ENCODE measurements around the gene GMEB2.
"Not testable (repeated sequence)": the region's sequence is repeated elsewhere in the genome, so short reads cannot be mapped to it uniquely, and the experiment has no call there.

Gene GMEB2

DNA sequence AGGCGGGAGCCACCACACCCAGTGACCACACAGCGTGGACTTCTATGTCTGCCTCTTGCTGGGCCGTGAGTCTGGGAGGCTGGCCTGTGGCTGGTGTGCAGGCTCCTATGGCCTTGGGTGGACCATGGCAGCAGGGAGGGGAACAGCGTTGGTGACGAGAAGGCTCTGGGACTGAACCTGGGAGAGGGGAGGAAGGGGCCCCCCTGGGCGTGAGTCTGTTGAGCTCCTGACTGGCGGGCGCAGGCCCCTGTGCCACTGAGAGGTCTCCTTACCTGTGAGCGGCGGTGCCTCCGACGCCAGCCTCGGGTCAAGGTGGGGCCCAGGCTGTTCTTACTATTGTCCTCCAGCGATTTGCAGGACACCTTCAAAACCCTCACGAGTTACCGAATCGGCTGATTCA is 40.1 kb downstream of the GMEB2 start:
- no peak for DNase-seq

DNA sequence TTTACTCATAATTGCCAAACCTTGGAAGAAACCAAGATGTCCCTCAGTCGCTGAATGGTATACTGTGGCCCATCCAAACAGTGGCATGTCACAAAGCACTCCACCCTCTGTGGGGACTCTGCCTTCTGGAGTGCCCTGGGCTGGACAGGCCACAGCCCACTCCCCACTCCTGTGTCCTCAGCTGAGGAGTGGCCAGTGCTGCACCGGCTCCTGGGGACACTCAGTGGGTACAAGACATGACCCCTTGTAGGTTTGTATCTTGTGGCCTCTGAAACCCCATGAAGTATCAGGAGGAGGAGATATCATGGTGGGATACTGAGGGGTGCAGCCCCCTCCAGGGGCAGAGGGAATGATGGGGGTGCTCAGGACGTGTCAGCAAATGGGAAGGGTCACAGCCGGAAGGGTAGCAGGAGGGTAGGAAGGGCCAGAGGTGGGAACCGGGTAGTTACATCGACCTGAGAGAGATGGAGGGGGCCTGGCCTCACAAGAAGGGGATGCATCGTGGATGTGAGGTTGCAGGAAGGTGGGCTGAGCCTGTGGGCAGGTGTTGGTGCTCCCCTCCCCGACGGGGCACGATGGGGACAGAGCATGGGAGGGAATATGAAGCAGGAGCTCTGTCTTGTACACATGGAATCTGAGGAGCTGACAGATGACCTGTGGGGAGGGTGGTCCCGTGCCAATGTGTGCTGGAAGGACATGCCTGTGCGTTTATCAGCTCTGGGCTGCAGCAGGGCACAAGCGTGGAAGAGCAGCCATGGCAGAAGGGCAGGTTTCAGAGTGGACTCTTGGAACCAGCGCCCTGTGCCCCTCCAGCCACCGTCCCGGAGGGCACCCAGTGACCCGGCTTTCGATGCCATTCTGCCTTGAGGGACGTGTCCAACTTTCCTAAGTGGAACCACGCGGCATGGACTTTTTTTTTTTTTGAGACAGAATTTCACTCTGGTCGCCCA is 41.0 kb downstream of the GMEB2 start:
- no peak for DNase-seq

DNA sequence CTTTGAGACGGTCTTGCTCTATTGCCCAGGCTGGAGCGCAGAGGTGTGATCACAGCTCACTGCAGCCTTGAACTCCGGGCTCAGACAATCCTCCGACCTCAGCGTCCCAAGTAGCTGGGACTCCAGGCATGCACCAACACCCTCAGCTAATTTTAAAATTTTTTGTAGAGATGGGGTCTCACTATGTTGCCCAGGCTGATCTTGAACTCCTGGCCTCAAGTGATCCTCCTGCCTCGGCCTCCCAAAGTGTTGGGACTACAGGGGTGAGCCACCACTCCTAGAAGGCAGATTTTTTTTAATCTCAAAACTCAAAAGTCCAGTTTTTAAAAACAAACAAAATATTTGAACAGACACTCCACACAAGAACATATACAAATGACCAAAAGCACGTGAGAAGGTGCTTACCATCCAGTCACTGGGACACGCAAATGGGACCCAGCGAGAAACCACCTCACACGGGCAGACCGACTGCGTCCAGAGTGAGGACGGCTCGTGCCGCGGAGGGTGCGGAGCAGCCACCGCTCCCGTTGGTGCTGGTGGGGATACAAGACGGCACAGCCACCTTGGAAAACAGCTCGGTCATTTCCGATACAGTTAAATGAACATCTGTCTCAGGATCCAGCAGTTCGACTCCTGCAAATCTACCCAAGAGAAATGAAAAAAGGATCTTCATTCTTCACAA is 44.4 kb downstream of the GMEB2 start:
- no peak for DNase-seq

DNA sequence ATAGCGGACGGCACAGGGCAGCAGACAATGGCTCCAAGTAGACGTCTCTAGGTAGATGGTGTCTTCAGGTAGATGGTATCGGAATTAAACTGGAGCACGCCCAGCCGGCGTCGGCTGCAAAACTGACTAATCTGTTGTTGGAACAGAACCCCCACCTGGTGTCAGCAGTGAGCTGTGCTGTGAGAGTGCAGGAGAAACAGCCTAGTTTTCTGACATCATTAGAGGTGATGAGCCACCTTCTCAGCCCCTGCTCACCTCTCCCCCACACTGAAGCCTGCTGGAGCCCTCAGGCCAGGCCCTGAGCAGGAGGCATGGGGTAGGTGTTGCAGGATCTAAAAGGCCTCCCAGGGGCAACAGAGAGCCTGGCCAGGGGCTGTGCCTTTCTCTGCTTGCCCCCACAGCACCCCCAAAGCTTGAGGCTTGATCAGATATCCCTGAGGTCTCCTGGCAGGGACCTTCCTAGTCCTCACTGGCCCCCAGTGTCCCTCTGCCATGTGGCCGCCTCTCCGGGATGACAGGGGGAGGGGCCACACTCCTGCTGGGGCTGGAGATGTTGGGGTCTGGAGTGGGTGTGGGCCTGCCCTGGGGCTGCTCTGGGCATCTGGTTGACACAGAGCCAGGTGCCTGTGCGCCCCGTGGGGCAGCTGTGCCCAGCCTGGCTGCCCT is 46.0 kb downstream of the GMEB2 start:
- DNase-seq: peak; percentile 10

DNA sequence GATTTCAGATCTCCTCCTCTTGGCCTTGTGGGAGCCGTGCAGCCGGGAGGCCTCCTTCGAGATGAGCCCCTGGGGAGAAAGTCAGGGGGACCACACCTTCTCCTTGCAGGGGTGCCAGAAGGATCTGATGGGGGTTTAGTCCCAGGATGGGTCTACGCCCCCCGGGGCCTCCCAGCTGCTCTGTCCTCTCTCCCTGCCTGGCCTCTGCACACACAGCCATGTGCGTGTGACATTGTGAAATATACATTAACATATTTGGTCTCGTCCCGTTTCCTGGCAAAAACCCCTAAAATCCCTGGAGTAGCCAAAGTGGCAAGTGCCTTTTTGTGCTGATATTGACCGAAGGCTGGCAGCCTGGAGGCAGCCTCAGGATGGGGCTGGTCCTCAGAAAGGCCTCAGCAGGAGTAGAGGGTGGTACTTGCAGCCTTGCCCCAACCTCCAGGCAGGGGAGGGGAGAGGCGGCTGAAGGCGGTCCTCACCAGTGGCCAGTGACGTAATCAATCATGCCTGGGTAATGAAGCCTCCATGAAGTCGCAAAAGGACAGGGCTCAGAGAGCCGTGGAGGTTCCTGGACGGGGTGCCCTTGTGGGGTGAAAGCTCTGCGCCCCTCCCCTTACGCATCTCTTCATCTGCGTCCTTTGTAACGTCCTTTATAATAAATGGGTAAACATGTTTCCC is 47.7 kb downstream of the GMEB2 start:
- DNase-seq: no peak

DNA sequence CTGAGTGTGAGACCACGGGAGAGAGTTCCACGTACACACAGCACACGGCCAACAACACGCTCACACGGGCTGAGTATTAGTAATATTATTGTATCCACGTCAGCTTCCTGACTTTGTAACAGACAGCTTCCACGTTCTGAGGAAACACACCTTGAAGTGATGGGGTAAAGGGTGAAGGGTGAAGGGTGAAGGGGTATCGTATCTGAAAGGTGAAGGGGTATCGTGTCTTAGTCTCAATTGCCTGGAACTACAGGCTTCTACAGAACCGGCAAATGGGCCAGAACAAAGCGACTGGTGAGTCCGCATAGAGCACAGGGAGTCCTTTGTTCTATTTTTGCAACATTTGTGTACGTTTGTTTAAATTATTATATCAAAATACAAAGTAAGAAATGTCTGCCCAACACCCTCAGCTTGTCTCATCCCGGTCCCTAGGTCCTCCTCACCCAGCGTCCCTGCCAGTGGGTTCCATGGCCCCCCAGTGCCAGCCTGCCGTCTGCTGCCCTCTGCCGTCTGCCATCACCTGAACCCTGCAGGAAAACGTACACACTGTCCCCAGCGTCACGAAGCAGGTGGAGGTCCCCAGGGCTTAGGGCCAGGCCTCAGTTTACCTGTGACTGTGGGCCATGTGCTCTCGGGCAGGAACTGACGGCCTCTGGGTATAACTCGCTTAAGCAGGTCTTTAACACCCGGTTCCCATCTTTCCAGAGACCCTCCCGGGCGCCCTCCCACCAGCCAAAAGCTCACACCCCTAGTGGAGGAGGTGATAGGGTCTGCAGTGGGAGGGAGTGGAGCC is 48.5 kb downstream of the GMEB2 start:
- DNase-seq: no peak

DNA sequence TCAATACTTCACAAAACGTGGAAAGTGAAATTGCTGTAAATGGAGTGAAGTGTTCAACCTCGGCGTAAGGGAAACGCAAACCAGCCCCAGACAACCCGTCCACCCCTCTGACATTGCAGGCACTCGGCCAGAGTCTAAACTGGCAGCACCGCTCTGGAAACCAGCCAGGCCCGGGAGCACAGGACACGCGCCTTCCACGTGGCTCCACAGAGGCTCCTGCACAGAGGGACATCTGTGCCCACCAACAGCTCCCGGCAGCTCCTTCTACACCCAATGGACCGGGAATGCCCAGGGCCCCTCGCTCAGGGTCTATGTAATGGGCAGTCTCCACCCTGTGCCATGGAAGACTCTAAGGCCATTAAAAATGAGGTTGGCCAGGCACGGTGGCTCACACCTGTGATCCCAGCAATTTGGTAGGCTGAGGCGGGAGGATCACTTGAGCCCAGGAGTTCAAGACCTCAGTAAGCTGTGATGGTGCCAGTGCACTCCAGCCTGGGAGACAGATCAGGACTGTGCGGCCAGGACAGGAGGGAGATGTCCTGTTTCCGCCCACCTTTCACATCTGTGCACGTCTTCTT is 49.5 kb downstream of the GMEB2 start:
- peak; percentile 14 for DNase-seq

DNA sequence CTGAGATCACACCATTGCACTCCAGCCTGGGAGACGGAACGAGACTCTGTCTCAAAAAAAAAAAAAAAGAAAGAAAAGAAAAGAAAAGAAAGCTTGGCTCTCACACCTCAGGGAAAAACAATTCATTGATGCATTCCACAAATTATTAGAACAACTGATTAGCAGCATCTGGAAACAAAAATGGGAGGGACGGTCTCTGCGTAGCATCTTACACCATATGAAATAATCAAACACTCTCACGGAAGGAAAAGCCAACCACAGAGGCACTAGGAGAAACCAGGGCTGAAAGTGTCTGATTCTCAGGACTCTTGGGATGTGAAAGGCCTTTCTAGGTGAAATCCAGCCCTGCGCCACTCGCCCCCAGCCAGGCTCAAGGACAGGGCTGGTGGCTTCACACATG is 50.6 kb downstream of the GMEB2 start:
- no peak for DNase-seq

DNA sequence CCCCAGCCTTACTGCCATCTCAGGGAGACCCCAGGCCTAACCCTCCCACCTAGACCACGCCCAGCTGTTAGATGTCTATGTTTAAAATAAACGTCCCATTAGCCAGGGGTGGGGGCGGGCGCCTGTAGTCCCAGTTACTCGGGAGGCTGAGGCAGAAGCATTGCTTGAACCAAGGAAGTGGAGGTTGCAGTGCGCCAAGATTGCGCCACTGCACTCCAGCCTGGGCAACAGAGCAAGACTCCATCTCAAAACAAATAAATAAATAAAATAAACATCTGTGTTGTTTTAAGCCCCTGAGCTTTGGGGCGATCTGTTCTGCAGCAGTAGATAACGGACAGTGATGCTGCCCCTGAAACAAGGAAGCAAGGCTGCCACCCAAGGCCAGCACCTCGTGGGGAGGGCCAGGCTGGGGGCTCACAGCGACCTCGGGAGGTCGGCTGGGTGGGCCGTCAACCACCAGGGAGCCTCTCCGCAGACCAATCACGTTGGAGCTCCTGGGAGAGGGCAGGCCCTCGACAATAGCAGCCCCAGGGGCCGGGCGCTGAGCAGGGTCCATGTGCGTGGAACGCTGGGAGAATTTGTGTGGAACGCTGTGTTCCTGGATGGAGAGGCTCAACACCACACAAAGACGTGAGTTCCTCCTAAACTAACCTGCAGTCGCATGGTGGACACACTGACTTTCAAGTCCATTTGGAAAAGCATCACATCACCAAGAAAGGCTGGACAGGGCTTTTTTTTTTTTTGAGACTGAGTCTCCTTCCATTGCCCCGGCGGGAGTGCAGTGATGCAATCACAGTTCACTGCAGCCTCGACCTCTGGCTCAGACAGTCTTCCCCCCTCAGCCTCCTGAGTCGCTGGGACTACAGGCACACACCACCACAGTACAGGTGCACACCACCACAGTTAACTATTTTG is 51.8 kb downstream of the GMEB2 start:
- DNase-seq: no peak

DNA sequence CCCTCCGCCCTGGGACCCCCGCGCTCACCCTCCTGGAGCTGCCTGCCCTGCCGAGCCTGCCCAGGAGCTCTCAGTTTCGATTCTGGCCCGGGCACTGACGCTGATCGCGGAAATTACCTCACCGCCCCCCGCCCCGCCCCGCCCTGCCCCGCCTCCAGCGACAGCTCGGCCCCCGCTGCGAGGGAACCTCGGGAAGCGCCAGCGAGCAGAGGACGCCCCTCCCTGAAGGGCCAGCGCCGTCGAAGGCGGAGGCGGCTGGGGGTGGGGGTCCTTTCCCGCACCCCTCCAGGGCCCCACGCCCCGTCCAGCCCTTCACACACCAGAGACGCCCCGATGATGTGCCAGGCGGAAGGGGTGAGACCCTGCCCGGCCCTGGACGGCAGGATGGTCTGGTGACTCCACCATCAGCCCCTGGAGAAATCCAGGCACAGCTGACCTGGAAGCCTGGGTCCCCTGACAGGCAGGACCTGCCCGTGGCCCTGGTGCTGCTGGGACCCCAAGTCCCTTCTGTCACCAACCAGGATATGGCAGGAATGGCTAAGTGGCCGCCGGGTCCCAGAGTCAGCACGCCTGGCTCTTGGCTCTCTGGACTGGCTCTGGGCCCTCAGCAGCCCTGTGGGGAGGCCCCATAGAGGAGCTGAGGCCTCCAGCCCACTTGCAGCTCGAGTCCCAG is 52.6 kb downstream of the GMEB2 start, which contains the start of gene HELZ2:
HELZ2 (minus strand) TSS at position 84 of the 673 bp plus-strand sequence. CDS start 1,854 bp downstream, outside the sequence.
- DNase-seq: peak; percentile 2

DNA sequence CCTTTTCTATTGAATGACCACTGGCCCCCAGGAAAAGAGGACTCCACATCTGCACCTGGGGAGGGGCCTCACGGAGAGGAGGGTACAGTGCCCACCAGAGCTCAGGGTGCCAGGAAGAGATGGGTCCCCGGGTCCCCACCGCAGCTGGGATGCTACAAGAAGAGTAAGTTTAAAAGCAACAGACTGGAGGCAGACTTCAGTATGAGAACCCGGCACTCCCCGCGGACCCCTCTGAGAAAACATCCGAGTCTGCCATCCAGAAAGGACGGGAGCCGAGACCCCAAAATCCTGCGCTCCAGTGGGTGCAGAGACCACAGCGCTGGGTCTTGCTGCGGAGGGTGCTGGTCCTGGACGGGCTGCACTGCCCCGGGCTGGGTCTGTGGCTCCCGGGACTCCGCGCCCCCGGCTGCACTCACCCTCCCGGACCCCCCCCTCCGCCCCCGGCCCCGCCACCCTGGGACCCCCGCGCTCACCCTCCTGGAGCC is 53.2 kb downstream of the GMEB2 start:
- no peak for DNase-seq

DNA sequence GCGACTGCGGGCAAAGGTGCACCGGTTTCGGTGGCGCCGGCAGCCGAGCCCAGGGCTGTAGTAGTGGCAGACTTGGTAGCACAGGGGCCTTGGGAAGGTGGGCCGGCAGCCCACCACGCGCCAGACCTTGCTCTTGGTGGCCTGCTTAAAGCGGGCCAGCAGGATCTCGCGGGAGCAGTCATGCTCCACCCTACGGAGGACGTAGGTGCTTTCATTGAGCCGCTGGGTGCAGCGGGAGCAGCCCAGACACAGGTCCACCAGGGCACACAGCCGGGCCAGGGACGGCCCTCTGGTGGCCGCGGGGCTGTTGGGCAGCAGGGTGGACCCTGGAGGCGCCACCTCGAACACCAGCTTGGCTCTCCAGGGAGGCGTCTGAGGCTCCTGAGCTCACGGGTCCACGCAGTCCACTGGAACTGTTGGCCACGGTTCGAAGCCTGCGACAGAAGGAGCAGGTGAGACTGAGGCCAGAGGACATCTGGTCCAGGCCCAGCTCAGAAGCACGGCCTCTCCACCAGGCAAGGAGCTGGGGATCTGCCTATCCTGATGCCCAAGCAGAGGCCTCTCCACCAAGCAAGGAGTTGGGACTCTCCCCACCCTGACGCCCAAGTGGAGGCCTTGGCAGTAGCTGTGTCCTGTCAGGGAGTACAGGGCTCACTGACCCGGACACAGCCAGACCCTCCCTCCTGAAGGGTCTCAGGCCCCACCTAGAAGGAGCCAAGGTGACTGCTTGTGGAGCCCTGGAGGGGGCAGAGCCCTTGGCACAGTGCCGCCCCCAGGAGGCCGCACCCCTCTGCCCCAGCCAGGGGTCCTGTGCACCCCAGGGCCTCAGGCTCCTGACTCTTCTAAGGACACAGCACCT is 53.9 kb downstream of the GMEB2 start:
- no peak for DNase-seq

DNA sequence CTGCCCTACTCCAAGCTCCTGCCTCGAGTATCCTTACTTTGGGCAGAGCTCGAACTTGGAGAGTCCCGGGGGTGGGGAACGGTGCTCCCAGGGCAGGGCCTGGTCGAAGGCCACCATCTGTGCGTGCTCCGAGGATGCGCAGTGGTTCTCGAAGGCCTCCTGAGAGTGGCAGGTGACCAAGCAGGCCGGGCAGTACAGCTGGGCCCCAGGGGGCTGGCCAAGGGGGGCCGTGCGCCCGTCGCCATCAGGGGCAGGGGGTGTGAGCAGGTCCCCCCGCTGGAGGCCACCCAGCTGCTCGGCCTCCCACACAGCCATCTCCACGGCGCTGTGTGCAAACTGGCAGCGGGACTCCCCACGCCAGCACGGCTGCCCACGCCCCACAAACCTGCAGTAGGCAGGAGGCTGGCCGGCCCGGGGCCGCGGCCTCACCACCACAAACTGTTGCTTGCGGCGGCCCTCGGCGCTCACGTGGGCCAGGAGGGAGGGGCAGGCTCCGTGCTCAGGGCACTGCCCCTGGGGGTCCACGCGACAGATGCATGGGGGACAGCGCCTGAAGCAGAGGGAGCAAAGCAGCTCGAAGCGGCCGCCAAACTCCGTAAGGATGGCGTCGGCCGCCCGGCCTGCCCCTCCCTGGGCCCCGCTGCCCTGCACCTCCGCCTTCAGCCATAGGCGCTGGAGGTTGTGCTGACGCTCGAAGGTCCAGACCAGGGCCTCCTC is 54.7 kb downstream of the GMEB2 start:
- no peak for DNase-seq

DNA sequence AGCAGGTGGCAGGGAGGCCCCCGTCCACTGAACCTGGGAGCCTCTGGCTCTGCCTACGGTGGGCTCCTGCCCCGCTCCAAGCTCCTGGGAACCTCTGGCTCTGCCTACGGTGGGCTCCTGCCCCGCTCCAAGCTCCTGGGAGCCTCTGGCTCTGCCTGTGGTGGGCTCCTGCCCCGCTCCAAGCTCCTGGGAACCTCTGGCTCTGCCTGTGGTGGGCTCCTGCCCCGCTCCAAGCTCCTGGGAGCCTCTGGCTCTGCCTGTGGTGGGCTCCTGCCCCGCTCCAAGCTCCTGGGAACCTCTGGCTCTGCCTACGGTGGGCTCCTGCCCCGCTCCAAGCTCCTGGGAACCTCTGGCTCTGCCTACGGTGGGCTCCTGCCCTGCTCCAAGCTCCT is 55.8 kb downstream of the GMEB2 start:
- DNase-seq: not testable (repeated sequence)

DNA sequence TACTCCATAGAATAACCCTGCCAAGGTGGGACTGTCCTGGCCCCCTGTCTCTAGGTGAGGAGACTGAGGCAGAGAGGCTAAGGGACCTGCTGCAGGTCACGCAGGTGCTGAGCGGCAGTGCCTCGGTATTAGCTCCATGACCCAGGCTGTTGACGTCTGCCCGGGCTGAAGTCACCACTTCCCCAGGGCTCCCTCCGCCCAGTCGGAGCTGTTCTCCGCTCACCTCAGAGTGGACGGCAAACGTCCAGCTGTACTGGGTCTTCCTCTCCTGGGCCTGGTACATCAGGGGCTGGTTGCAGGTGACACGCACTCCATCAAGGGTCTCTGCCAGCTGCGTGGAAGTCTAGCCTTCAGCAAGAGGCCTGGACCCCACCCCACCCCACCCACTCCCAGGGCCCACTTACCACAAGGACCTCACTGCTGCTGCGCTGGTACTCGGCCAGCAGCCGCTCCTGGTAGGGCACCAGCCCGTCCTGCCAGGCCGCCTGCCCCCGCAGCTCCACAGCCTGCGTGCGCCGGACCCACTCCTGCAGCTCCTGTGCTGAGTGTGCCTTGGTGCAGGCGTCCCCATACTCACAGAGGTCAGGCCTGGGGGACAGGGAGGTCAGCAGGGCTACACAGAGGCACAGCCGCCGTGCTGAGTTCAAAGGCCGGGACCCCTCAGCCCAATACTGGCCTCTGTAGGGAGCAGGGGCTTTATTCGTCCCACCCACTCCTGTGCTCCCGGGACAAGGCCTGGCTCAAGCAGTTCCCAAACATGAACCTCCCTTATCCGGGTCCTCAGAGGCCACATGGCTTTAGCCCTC is 56.4 kb downstream of the GMEB2 start:
- no peak for DNase-seq

DNA sequence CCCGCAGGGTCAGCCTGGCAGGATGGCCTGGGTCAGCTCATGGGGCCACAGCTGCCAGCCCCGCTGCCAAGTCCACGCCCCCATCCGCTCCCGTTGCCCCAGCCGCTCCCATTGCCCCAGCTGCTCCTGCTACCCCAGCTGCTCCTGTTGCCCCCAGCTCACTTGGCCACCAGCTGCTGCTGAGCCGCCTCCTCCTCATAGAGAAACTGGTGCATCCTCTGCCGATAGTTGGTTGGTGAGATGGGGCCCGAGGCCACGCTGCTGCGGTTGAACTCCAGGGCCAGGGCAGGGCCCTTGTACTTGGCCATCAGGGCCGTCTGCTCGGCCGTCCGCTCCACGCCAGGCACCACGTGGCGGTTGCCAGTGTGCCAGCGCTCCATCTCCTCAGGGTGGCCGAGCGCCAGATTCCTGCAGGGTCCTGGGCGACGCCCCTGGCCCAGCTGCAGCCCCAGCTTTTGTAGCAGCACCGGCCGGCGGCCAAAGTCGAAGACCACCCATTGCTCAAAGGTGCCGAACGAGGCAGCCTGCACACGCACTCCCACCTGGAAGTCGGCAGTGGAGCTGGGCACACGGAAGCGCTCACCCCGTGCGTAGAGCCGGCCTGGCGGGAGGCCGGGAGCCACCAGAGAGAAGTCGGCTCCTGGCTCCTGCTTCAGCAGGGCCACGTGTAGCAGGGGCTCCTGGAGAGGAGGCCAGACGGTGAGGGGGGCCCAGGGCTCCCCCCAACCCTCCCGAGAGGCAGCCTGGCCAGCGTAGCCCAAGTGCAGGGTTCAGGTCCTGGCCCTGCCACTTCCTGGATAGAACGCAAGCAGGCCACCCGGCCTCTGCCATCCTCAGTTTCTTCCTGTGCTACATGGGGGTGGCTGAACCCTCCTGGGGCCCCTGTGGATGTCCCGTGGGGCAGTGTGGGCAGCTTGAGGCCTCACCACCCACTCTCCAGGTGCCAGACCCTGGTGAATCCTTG is 57.6 kb downstream of the GMEB2 start:
- DNase-seq: peak; percentile 27
